NCI-H774 (cell line): Measurements from ENCODE around the gene SLC38A1.
"Not testable (repeated sequence)": the region's sequence is repeated elsewhere in the genome, so short reads cannot be mapped to it uniquely, and the experiment has no call there.

Source experiments
- DNase-seq: peaks from one replicate; lab custom pipeline; 2025; lab: John Stamatoyannopoulos, UW

SLC38A1 gene

GRCh38 chr12:46164186-46164761 lies 104.6 kb downstream of the SLC38A1 start:
- DNase-seq, result no peak

- not testable (repeated sequence) for DNase-seq
Observed at GRCh38 chr12:46162549-46163076, 106.2 kb downstream of the SLC38A1 start.

- DNase-seq, result no peak
Observed at GRCh38 chr12:46160981-46161690, 107.7 kb downstream of the SLC38A1 start.

- peak; percentile 18 for DNase-seq
Observed at GRCh38 chr12:46160101-46160980, 108.5 kb downstream of the SLC38A1 start.

GRCh38 chr12:46159309-46159901 lies 109.4 kb downstream of the SLC38A1 start:
- DNase-seq, result no peak

- no peak for DNase-seq
Observed at GRCh38 chr12:46158501-46158900, 110.3 kb downstream of the SLC38A1 start.

GRCh38 chr12:46154221-46154985 lies 114.4 kb downstream of the SLC38A1 start:
- DNase-seq, result no peak

GRCh38 chr12:46153268-46153872 lies 115.5 kb downstream of the SLC38A1 start:
- DNase-seq, result peak; percentile 40

- DNase-seq, result no peak
Observed at GRCh38 chr12:46152456-46152855, 116.4 kb downstream of the SLC38A1 start.

GRCh38 chr12:46150735-46151134 lies 118.1 kb downstream of the SLC38A1 start:
- DNase-seq, result no peak

- DNase-seq, result no peak
Observed at GRCh38 chr12:46149905-46150304, 118.9 kb downstream of the SLC38A1 start.

GRCh38 chr12:46149079-46149464 lies 119.8 kb downstream of the SLC38A1 start:
- DNase-seq, result no peak

GRCh38 chr12:46148327-46149078 lies 120.3 kb downstream of the SLC38A1 start:
- DNase-seq, result no peak

- DNase-seq, result no peak
Observed at GRCh38 chr12:46147144-46147543, 121.7 kb downstream of the SLC38A1 start.

- DNase-seq, result no peak
Observed at GRCh38 chr12:46145881-46146280, 123.0 kb downstream of the SLC38A1 start.

GRCh38 chr12:46144433-46144832 lies 124.4 kb downstream of the SLC38A1 start:
- DNase-seq, result no peak

GRCh38 chr12:46136249-46136648 lies 132.6 kb downstream of the SLC38A1 start:
- DNase-seq, result no peak

GRCh38 chr12:46135750-46136149 lies 133.1 kb downstream of the SLC38A1 start:
- DNase-seq, result no peak

- no peak for DNase-seq
Observed at GRCh38 chr12:46134852-46135251, 134.0 kb downstream of the SLC38A1 start.

GRCh38 chr12:46134205-46134811 lies 134.5 kb downstream of the SLC38A1 start:
- no peak for DNase-seq
